ENCODE results near the gene VPS35. TPM values are rescaled to one million over a fixed set of nuclear protein-coding genes. Genes with fewer than 3 reads are reported as not detected.

VPS35 gene
- total and polyA plus RNA-seq, 2 of the 13 experiments (the other 11 are each of a cell fraction or from before 2014, with no cell fraction given), result 30.7 to 136 TPM

DNA sequence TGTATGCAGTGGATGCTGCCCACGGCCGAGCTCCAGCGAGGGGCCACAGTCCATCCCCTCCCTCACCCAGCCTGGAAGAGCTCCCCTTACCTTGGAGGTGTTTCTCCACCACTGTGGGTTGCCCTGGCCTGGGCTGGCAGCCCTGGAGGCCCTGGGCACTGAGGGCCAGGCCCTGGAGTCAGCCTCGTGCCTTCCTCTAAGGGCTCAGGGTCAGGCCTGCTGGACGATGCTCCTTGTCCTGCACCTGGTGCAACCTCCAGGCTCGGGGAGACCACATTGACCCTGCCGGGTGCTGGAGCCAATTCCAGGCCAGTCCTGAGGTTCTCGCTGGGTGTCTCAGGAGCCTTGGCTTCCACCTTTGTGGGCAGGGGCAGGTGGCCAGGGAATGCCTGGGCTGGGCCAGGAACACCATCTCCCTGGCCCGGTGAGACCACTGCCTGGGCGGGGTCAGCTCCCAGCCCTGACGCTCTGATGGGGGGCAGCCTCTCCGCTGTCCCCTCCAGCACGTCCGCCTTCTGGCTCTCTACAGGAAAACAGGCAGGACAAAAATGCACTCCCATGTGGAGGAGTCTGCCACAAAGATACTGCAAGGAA, 48.7 kb upstream of the VPS35 start:
- in situ Hi-C loops (cut with HindIII; ENCODE audit: extremely low pct_ligation_motif_present, low pct_unique_long_range_greater_than_20kb), result no loop called here
- ATAC-seq, result no peak; the same call in 2 of the 3 replicates
- intact Hi-C loops (cut with micrococcal nuclease; ENCODE audit: unreplicated experiment), result no loop called here
- no peak overlapping the region for H3K9ac ChIP-seq (ENCODE audit: insufficient read depth, low read depth, low read length)
- BruUV-seq (replicated peaks), result no TSS peak
- TF ChIP-seq ZNF121 (CRISPR knock-in tag; IDR thresholded peaks at IDR 0.05), result 0 out of 2 replicates have a peak, but pooled peaks have one; percentile 7
- TF ChIP-seq, protein P1, sequence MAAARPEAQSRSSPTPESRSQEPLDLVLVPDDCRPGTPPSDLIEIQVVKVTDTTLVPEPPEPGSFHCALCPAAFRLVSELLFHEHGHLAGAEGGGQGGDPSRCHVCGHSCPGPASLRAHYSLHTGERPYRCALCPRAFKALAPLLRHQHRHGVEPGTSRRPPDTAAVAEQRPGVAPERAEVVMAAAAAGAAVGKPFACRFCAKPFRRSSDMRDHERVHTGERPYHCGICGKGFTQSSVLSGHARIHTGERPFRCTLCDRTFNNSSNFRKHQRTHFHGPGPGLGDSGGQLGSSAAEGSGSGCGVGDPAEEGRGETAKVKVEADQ (CRISPR knock-in tag; IDR thresholded peaks at IDR 0.05; ENCODE audit: borderline replicate concordance), result no peak
- TF ChIP-seq GABPB1 (CRISPR knock-in tag; IDR thresholded peaks at IDR 0.05), result 0 out of 2 replicates have a peak, but pooled peaks have one; percentile 2
- no peak for TF ChIP-seq STAT5B (CRISPR knock-in tag; IDR thresholded peaks at IDR 0.05)
- no peaks in the 10 kb centered on the region for H3K9me3 ChIP-seq (ENCODE audit: low read length)
- no peaks in the 10 kb centered on the region for H4K20me1 ChIP-seq (ENCODE audit: insufficient read depth, low read length)
- no peaks in the 10 kb centered on the region for H3K36me3 ChIP-seq (replicated peaks in 1 of 2; ENCODE audit: control insufficient read depth in 1 of 2, insufficient read depth in 2 of 2, low read length in 2 of 2)
- H3K27me3 ChIP-seq (ENCODE audit: control insufficient read depth in 1 of 2, insufficient read depth in 2 of 2, low read length in 2 of 2), result peaks cover 3 to 47% of the 10 kb centered on the region in 2 experiments; a peak in 3 of 5 replicates
- FAIRE-seq, result no peak
- H3K4me1 ChIP-seq (ENCODE audit: insufficient read depth, low read length), result peaks cover 5% of the 10 kb centered on the region
- H2AFZ ChIP-seq (ENCODE audit: low read length), result no peak overlapping the region
- H3K27ac ChIP-seq (ENCODE audit: extremely low read length, insufficient read depth, low read length), result no peak overlapping the region
- no peak overlapping the region for H3K4me3 ChIP-seq (replicated peaks in 1 of 3; ENCODE audit: insufficient read depth in 1 of 3, low read depth in 2 of 3, low read length in 3 of 3)
- no peaks in the 10 kb centered on the region for H3K79me2 ChIP-seq (ENCODE audit: insufficient read depth, low read length)
- 39% methylated on average over 10 of the region's 14 CpGs for WGBS (ENCODE audit: low lambda C conversion rate)
- DNase-seq (ENCODE audit: low spot score), result no peak
- POLR2A ChIA-PET, result no interaction called here
- CTCF ChIA-PET (ENCODE audit: low intra/inter-chr PET ratio, low total read pairs), result no interaction called here
- no peak overlapping the region for H3K4me2 ChIP-seq (ENCODE audit: low read depth, low read length)

DNA sequence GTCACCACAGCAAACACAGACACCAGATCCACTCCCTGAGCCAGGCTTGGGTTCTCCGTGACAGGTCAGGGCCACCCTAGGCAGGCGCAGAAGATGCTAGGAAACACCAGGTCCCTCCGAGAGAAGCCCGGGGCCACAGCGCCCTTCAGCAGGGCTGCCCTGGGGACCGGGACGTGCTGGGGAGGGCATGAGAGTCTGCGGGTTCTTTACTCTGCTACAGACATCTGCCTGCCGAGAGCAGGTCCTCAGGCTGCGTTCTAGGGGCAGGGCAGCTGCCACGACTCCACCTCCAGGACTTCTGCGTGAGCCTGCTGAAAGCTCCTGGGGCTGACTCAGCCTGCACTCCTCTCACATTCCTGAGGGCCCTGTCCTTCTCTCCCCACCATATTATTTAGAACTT, 47.7 kb upstream of the VPS35 start:
- Histone ChIP-seq H3K27me3 (ENCODE audit: control insufficient read depth in 1 of 2, insufficient read depth in 2 of 2, low read length in 2 of 2) (peaks cover 6 to 46% of the 10 kb centered on the region in 2 experiments; a peak in 3 of 5 replicates), H3K36me3 (replicated peaks in 1 of 2; ENCODE audit: control insufficient read depth in 1 of 2, insufficient read depth in 2 of 2, low read length in 2 of 2) (no peaks in the 10 kb centered on the region), H3K27ac (ENCODE audit: extremely low read length, insufficient read depth, low read length) (no peak overlapping the region), H2AFZ (ENCODE audit: low read length) (no peak overlapping the region), H3K4me1 (ENCODE audit: insufficient read depth, low read length) (no peaks in the 10 kb centered on the region), H3K9ac (ENCODE audit: insufficient read depth, low read depth, low read length) (no peak overlapping the region), H3K9me3 (ENCODE audit: low read length) (no peaks in the 10 kb centered on the region), H4K20me1 (ENCODE audit: insufficient read depth, low read length) (no peaks in the 10 kb centered on the region), H3K4me3 (replicated peaks in 1 of 3; ENCODE audit: insufficient read depth in 1 of 3, low read depth in 2 of 3, low read length in 3 of 3) (no peak overlapping the region; a peak in 1 of 6 replicates), H3K79me2 (ENCODE audit: insufficient read depth, low read length) (no peaks in the 10 kb centered on the region), H3K4me2 (ENCODE audit: low read depth, low read length) (no peak overlapping the region)
- DNase-seq (ENCODE audit: low spot score), result no peak
- intact Hi-C loops (cut with micrococcal nuclease; ENCODE audit: unreplicated experiment) (no loop called here), in situ Hi-C loops (cut with HindIII; ENCODE audit: extremely low pct_ligation_motif_present, low pct_unique_long_range_greater_than_20kb) (no loop called here)
- ATAC-seq, result peak; percentile 61
- POLR2A ChIA-PET, result no interaction called here
- FAIRE-seq, result no peak
- CTCF ChIA-PET (ENCODE audit: low intra/inter-chr PET ratio, low total read pairs), result no interaction called here
- TF ChIP-seq MYC (CRISPR knock-in tag; IDR thresholded peaks at IDR 0.05; ENCODE audit: borderline replicate concordance) (no peak), ZNF329 (CRISPR knock-in tag; IDR thresholded peaks at IDR 0.05; ENCODE audit: low read depth) (peak; percentile 87; the same call in 1 of the 2 replicates), ZNF543 (CRISPR knock-in tag; IDR thresholded peaks at IDR 0.05) (0 out of 2 replicates have a peak, but pooled peaks have one; percentile 50)
- 2% methylated on average over 6 of the region's 12 CpGs for WGBS (ENCODE audit: low lambda C conversion rate)
- BruUV-seq (replicated peaks), result no TSS peak
